ENCODE results near the gene EGLN1. TPM values are rescaled to one million over a fixed set of nuclear protein-coding genes. Genes with fewer than 3 reads are reported as not detected.

EGLN1 gene
- total and polyA plus RNA-seq, 10 of the 15 experiments (the other 5 are each of a cell fraction or from before 2014, with no cell fraction given) = 2.4 to 46.6 (median 8.7) TPM

DNA sequence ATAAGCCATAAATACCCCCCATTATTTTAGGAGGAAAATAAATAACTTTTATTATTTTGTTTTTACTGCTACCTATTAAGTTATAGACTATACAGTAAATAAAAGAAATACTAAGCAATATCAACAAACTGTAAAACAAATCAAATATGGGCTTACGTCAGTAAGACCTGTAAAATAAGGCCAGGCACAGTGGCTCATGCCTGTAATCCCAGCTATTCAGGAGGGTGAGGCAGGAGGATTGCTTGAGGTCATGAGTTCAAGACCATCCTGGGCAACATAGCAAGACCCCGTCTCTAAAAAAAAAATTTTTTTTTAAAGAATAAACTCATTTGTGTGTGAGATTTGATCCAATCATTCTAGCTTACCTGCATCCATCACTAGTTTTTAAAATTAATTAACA, 17.8 kb downstream of the EGLN1 start:
- in situ Hi-C loops (cut with MboI) (no loop called here), intact Hi-C loops (cut with micrococcal nuclease; ENCODE audit: unreplicated experiment) (no loop called here)
- no peaks in the 10 kb centered on the region for H3K9me3 ChIP-seq (replicated peaks; ENCODE audit: control insufficient read depth, insufficient read depth, low read length)
- RAD21 ChIA-PET (ENCODE audit: unreplicated experiment) = no interaction called here
- peaks cover 36% of the 10 kb centered on the region for H3K79me2 ChIP-seq (ENCODE audit: control insufficient read depth, insufficient read depth, low read length)
- H3K36me3 ChIP-seq (ENCODE audit: control insufficient read depth in 2 of 2, insufficient read depth in 2 of 2, low read length in 1 of 2) = peaks cover 0 to 5% of the 10 kb centered on the region in 2 experiments; a peak in 1 of 4 replicates
- 0 out of 2 replicates have a peak, but pooled peaks cover under 1% of the 10 kb centered on the region for H3K4me1 ChIP-seq (ENCODE audit: control insufficient read depth, insufficient read depth, low read length)
- H3K4me3 ChIP-seq = no peak overlapping the region
- CTCF ChIA-PET = interaction anchor here (0.6 kb wide), 2 partner anchors 369 to 1252 kb away, joined by 3 read pairs; no protein-coding TSS in a partner anchor
- no peak overlapping the region for H3K9ac ChIP-seq (ENCODE audit: control insufficient read depth, insufficient read depth, low read length)
- POLR2A ChIA-PET = interaction anchor here (0.6 to 0.8 kb wide), 2 partner anchors 44 to 409 kb away, joined by 3 to 6 read pairs; no protein-coding TSS in a partner anchor
- ATAC-seq (no peak), DNase-seq (ENCODE audit: low read depth, low spot score) (no peak), FAIRE-seq (no peak)
- BruUV-seq (replicated peaks) = no TSS peak
- no peak overlapping the region for H2AFZ ChIP-seq (ENCODE audit: control insufficient read depth, low read depth, low read length)
- WGBS (ENCODE audit: insufficient coverage, insufficient replicate concordance, low lambda C conversion rate, missing lambda C conversion rate) = 100% methylated on average over 2 of the region's 2 CpGs
- H3K4me2 ChIP-seq (ENCODE audit: control insufficient read depth, insufficient read depth) = no peak overlapping the region
- no peak overlapping the region for H3K27ac ChIP-seq (ENCODE audit: control insufficient read depth, insufficient read depth)
- no peaks in the 10 kb centered on the region for H3K27me3 ChIP-seq (replicated peaks in 1 of 2; ENCODE audit: control insufficient read depth in 2 of 2, insufficient read depth in 2 of 2, low read length in 1 of 2)
- SMC1A ChIA-PET (ENCODE audit: uncharacterized antibody, unreplicated experiment) = interaction anchor here (0.5 to 2.0 kb wide), 3 partner anchors 15 to 174 kb away, joined by 3 to 5 read pairs (median 4); no protein-coding TSS in a partner anchor
- no peaks in the 10 kb centered on the region for H4K20me1 ChIP-seq (ENCODE audit: control insufficient read depth, insufficient read depth)
- no peak for TF ChIP-seq BACH1 (IDR thresholded peaks at IDR 0.05; ENCODE audit: borderline replicate concordance)
- no peak for TF ChIP-seq NBN (IDR thresholded peaks at IDR 0.05)
- no peak for TF ChIP-seq SMAD5 (IDR thresholded peaks at IDR 0.05; ENCODE audit: low read depth)
- TF ChIP-seq, protein P1, sequence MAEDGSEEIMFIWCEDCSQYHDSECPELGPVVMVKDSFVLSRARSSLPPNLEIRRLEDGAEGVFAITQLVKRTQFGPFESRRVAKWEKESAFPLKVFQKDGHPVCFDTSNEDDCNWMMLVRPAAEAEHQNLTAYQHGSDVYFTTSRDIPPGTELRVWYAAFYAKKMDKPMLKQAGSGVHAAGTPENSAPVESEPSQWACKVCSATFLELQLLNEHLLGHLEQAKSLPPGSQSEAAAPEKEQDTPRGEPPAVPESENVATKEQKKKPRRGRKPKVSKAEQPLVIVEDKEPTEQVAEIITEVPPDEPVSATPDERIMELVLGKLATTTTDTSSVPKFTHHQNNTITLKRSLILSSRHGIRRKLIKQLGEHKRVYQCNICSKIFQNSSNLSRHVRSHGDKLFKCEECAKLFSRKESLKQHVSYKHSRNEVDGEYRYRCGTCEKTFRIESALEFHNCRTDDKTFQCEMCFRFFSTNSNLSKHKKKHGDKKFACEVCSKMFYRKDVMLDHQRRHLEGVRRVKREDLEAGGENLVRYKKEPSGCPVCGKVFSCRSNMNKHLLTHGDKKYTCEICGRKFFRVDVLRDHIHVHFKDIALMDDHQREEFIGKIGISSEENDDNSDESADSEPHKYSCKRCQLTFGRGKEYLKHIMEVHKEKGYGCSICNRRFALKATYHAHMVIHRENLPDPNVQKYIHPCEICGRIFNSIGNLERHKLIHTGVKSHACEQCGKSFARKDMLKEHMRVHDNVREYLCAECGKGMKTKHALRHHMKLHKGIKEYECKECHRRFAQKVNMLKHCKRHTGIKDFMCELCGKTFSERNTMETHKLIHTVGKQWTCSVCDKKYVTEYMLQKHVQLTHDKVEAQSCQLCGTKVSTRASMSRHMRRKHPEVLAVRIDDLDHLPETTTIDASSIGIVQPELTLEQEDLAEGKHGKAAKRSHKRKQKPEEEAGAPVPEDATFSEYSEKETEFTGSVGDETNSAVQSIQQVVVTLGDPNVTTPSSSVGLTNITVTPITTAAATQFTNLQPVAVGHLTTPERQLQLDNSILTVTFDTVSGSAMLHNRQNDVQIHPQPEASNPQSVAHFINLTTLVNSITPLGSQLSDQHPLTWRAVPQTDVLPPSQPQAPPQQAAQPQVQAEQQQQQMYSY (CRISPR knock-in tag; IDR thresholded peaks at IDR 0.05) = no peak
- TF ChIP-seq MTA3 (IDR thresholded peaks at IDR 0.05; ENCODE audit: borderline replicate concordance, low read length) = no peak
- TF ChIP-seq, protein P2, sequence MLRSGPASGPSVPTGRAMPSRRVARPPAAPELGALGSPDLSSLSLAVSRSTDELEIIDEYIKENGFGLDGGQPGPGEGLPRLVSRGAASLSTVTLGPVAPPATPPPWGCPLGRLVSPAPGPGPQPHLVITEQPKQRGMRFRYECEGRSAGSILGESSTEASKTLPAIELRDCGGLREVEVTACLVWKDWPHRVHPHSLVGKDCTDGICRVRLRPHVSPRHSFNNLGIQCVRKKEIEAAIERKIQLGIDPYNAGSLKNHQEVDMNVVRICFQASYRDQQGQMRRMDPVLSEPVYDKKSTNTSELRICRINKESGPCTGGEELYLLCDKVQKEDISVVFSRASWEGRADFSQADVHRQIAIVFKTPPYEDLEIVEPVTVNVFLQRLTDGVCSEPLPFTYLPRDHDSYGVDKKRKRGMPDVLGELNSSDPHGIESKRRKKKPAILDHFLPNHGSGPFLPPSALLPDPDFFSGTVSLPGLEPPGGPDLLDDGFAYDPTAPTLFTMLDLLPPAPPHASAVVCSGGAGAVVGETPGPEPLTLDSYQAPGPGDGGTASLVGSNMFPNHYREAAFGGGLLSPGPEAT (IDR thresholded peaks at IDR 0.05; ENCODE audit: low read depth) = no peak
- TF ChIP-seq POLR2AphosphoS2 (IDR thresholded peaks at IDR 0.05; ENCODE audit: low read depth, low read length) = no peak
- TF ChIP-seq SIN3A (IDR thresholded peaks at IDR 0.05; ENCODE audit: low read depth, low read length) = no peak
- TF ChIP-seq IRF4 (IDR thresholded peaks at IDR 0.05; ENCODE audit: low read depth, low read length) = no peak
- TF ChIP-seq TCF7 (IDR thresholded peaks at IDR 0.05; ENCODE audit: borderline replicate concordance) = no peak

Data from GM12878 (cell line).